PC-3 (cell line): ENCODE measurements around the gene PRKCD. TPM values are rescaled to one million over a fixed set of nuclear protein-coding genes. Genes with fewer than 3 reads are reported as not detected.

ENCODE experiments used
- ATAC-seq: fragments of 200-7000 bp; cut with Tn5 transposase; 2 replicates; pipeline ENCODE4 v1.9.1; 2020; ENCODE audit warnings: mild to moderate bottlenecking, moderate library complexity
- BruUV-seq: library from RNA; stranded (reverse); fragments of 400-500 nt; replicated peaks from 2 replicates; lab custom pipeline; 2021; lab: Mats Ljungman, UMichigan
- CTCF ChIA-PET: fragments of 300-600 bp; sonication (Branson Sonifier 250); formaldehyde crosslinking; loops from one replicate; lab custom pipeline; 2022; ENCODE audit warnings: antibody characterized with exemption; lab: Charles Lee
- POLR2A ChIA-PET: fragments of 300-600 bp; sonication (Branson Sonifier 250); formaldehyde crosslinking; loops from one replicate; lab custom pipeline; 2022; ENCODE audit warnings: antibody characterized with exemption; ENCODE audit not compliant: unreplicated experiment; lab: Charles Lee
- DNase-seq: peaks from one replicate; pipeline ENCODE4 v3.0.0-alpha.2; 2015
- H2AFZ ChIP-seq: fragments of 300-600 bp; sonication (generic); 2 replicates; pipeline ENCODE4 v1.6.0; 2016; ENCODE audit warnings: antibody characterized with exemption, low read length
- H3F3A ChIP-seq: fragments of 300-600 bp; sonication (generic); one replicate; pipeline ENCODE4 v1.6.0; 2017; ENCODE audit warnings: antibody characterized with exemption, low read length, control low read depth, mild to moderate bottlenecking; ENCODE audit not compliant: unreplicated experiment
- H3K27ac ChIP-seq: fragments of 300-600 bp; sonication (generic); 2 replicates; pipeline ENCODE4 v1.5.1; 2016; ENCODE audit warnings: mild to moderate bottlenecking, low read length
- H3K27me3 ChIP-seq: fragments of 300-600 bp; sonication (generic); 2 replicates; pipeline ENCODE4 v1.6.1; 2016; ENCODE audit warnings: low read length, mixed read lengths
- H3K36me3 ChIP-seq: fragments of 300-600 bp; sonication (generic); 2 replicates; pipeline ENCODE4 v1.6.1; 2016; ENCODE audit warnings: low read depth, mixed run types, low read length, mixed read lengths
- H3K4me1 ChIP-seq: fragments of 300-600 bp; sonication (generic); 2 replicates; pipeline ENCODE4 v1.5.1; 2016; ENCODE audit warnings: low read length; ENCODE audit not compliant: insufficient read depth
- H3K4me2 ChIP-seq: fragments of 300-600 bp; sonication (generic); 2 replicates; pipeline ENCODE4 v1.6.0; 2016; ENCODE audit warnings: low read length
- H3K4me3 ChIP-seq: fragments of 300-600 bp; sonication (generic); 2 replicates; pipeline ENCODE4 v1.5.1; 2016; ENCODE audit warnings: mild to moderate bottlenecking, low read length, mixed read lengths
- H3K79me2 ChIP-seq: fragments of 300-600 bp; sonication (generic); 2 replicates; pipeline ENCODE4 v1.6.1; 2017; ENCODE audit warnings: low read length, mixed read lengths
- H3K9ac ChIP-seq: fragments of 300-600 bp; sonication (generic); 2 replicates; pipeline ENCODE4 v1.6.0; 2016; ENCODE audit warnings: mild to moderate bottlenecking, low read length
- H3K9me2 ChIP-seq: fragments of 300-600 bp; sonication (generic); replicated peaks from 2 replicates; pipeline ENCODE4 v1.6.1; 2016; ENCODE audit warnings: mixed run types, low read length, mixed read lengths
- H3K9me3 ChIP-seq: fragments of 300-600 bp; sonication (generic); 2 replicates; pipeline ENCODE4 v1.6.1; 2016; ENCODE audit warnings: low read length, mixed read lengths
- H4K20me1 ChIP-seq: fragments of 300-600 bp; sonication (generic); 2 replicates; pipeline ENCODE4 v1.6.1; 2016; ENCODE audit warnings: low read length, mixed read lengths
- EZH2 ChIP-seq: fragments of 300-600 bp; sonication (generic); IDR thresholded peaks from one replicate; pipeline ENCODE4 v1.6.1; 2017; ENCODE audit warnings: antibody characterized with exemption, mild to moderate bottlenecking, low read length; ENCODE audit not compliant: unreplicated experiment
- EZH2phosphoT487 ChIP-seq: fragments of 300-600 bp; sonication (generic); IDR thresholded peaks from 2 replicates; pipeline ENCODE4 v1.6.1; 2018; ENCODE audit warnings: mild to moderate bottlenecking, antibody characterized with exemption, low read length, borderline replicate concordance
- intact Hi-C: fragments of 100-400 bp; cut with micrococcal nuclease; formaldehyde crosslinking; loops from 2 replicates; pipeline ENCODE4 v1.9.0; 2023
- total RNA-seq: library from RNA; depleted of rRNA; stranded (reverse); fragments of >200 nt; gene quantifications from 2 replicates; pipeline ENCODE4 v1.2.3, GENCODE V29; 2014
- TF ChIP-seq, protein P1 (sequence below): fragments of 300-600 bp; sonication (generic); conservative IDR thresholded peaks from 2 replicates; pipeline ENCODE4 v1.5.1; 2017; ENCODE audit warnings: antibody characterized with exemption, low read depth, mild to moderate bottlenecking, low read length

The PRKCD gene
- total RNA-seq, 1 experiment from 2014 or later: 7.8 TPM

DNA sequence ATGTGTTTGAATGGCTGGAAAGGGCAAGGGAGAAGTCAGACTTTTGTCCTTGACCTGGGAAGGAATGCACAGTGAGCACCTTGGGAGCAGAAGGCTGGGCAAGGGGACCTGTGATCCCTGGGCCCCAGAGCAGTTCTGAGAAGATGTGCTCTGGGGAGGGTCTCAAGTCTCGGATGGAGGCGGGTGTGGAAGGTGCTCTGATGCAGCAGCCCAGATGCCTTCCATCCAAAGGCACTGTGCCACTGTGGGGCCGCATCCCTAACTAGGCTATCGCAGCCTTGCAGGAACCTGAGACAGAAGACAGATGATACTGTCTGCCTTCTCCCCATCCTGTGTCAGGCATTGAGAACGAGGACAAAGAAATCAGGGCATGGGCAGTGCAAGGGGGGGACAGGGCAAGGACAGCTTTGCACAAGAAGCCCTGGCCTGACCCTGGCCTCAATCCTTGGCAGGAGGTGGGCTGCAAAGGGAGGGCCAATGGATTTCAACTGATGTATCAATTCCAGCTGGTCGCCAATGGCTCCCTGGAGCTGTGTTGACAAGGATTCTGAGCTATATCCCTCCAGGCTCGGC is 14.6 kb upstream of the PRKCD start:
- Histone ChIP-seq H3K9ac (no peak overlapping the region), H3F3A (no peaks in the 10 kb centered on the region), H3K9me2 (no peaks in the 10 kb centered on the region), H3K36me3 (no peaks in the 10 kb centered on the region), H3K4me3 (no peak overlapping the region), H3K9me3 (no peaks in the 10 kb centered on the region), H3K4me1 (peaks cover 65% of the 10 kb centered on the region), H3K27ac (peak overlapping the region; percentile 79), H2AFZ (no peak overlapping the region), H4K20me1 (no peaks in the 10 kb centered on the region), H3K79me2 (no peaks in the 10 kb centered on the region), H3K4me2 (peak overlapping the region; percentile 77), H3K27me3 (no peaks in the 10 kb centered on the region)
- ATAC-seq (no peak), DNase-seq (no peak)
- ChIA-PET CTCF (interaction anchor here (0.7 to 2.2 kb wide), 3 partner anchors 12 to 74 kb away, joined by 3 to 8 read pairs (median 6); partner anchors contain the start of gene PRKCD), POLR2A (no interaction called here)
- intact Hi-C loops: no loop called here
- BruUV-seq: no TSS peak
- TF ChIP-seq EZH2phosphoT487: no peak
- TF ChIP-seq EZH2: no peak

DNA sequence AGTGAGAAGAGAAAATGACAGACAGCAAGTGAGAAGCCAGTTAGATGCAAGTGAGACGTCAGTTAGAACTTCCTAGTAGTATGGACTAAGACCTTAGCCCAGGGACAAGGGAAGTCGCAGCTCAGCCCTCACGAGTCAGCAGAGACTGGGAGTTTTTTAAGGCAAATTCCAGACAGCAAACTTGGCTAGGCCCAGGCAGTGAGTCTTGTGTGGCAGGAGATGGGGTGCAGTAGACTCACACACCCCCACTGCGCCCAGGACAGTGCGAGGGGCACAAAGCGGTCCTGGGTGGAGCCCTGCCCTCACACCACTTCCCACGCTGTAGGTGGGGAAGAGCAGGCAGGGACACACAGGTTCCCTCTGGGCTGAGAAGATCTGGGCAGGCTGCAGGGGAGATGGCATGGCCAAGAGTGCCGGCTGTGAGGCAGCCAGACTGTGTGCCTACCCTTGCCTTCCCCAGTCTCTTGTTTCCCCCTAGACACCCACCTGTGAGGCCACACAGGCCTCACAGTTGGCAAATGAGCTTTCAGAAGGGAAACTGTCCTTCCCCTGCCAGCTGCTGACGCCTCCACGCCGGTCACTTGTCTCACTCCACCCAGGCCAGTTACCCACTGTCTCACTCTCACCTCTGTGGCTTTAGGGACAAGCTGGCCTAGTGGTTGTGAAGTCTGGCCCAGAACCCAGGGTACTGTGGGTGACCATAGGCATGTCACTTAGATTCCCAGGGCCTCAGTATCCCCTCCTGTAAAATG is 13.7 kb upstream of the PRKCD start:
- intact Hi-C loops: no loop called here
- Histone ChIP-seq H3K9ac (no peak overlapping the region), H3K27me3 (no peaks in the 10 kb centered on the region), H3K27ac (no peak overlapping the region), H3F3A (no peaks in the 10 kb centered on the region), H3K9me2 (no peaks in the 10 kb centered on the region), H3K4me3 (no peak overlapping the region), H3K36me3 (no peaks in the 10 kb centered on the region), H3K4me1 (peaks cover 68% of the 10 kb centered on the region), H3K4me2 (no peak overlapping the region), H3K9me3 (no peaks in the 10 kb centered on the region), H3K79me2 (no peaks in the 10 kb centered on the region), H2AFZ (no peak overlapping the region), H4K20me1 (no peaks in the 10 kb centered on the region)
- TF ChIP-seq, protein P1, sequence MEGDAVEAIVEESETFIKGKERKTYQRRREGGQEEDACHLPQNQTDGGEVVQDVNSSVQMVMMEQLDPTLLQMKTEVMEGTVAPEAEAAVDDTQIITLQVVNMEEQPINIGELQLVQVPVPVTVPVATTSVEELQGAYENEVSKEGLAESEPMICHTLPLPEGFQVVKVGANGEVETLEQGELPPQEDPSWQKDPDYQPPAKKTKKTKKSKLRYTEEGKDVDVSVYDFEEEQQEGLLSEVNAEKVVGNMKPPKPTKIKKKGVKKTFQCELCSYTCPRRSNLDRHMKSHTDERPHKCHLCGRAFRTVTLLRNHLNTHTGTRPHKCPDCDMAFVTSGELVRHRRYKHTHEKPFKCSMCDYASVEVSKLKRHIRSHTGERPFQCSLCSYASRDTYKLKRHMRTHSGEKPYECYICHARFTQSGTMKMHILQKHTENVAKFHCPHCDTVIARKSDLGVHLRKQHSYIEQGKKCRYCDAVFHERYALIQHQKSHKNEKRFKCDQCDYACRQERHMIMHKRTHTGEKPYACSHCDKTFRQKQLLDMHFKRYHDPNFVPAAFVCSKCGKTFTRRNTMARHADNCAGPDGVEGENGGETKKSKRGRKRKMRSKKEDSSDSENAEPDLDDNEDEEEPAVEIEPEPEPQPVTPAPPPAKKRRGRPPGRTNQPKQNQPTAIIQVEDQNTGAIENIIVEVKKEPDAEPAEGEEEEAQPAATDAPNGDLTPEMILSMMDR: no peak
- no peak for TF ChIP-seq EZH2
- no peak for TF ChIP-seq EZH2phosphoT487
- DNase-seq: no peak
- ChIA-PET CTCF (interaction anchor here (2.2 kb wide), 1 partner anchor 13 kb away, joined by 8 read pairs; no protein-coding TSS in a partner anchor), POLR2A (no interaction called here)
- no TSS peak for BruUV-seq
- ATAC-seq: no peak

DNA sequence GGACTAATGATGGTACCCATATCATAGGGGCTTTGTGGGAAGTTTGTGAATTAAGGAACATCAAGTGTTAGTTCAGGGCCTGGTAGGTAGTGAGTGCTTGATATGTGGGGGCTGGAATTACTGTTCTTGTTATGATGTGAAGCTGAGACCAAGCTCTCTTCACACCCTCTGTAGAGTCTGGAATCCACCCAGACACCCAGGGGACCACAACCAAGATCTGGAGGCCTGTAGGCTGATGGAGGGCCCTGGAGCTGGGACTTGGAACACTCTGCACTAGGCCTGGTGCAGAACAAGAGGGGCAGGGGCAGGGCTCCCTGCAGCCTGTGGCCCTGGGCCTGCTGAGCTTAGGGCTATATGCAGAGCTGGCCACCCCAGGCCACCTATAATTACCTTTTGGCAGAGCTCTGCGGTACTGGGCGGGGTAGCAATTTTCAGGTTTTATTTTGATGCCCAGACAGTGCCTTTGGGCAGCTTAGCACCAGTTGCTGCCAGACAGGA is 13.1 kb upstream of the PRKCD start:
- Histone ChIP-seq H3K27me3 (no peaks in the 10 kb centered on the region), H3K9me2 (no peaks in the 10 kb centered on the region), H3K9me3 (no peaks in the 10 kb centered on the region), H3K4me1 (peaks cover 68% of the 10 kb centered on the region), H2AFZ (no peak overlapping the region), H4K20me1 (no peaks in the 10 kb centered on the region), H3K27ac (no peak overlapping the region), H3K4me3 (no peak overlapping the region), H3K36me3 (no peaks in the 10 kb centered on the region), H3K9ac (no peak overlapping the region), H3K79me2 (no peaks in the 10 kb centered on the region), H3F3A (no peaks in the 10 kb centered on the region), H3K4me2 (no peak overlapping the region)
- TF ChIP-seq EZH2phosphoT487 (no peak), EZH2 (no peak)
- TF ChIP-seq, protein P1: no peak
- ATAC-seq (no peak), DNase-seq (no peak)
- no TSS peak for BruUV-seq
- CTCF ChIA-PET: no interaction called here
- intact Hi-C loops: no loop called here
- POLR2A ChIA-PET: no interaction called here
